Left renal cortex interstitium (tissue), 4 donors: ENCODE measurements around the gene PAK4. TPM values are rescaled to one million over a fixed set of nuclear protein-coding genes. Genes with fewer than 3 reads are reported as not detected.

Experiments
- DNase-seq, 4 donors: peaks; one replicate each; pipeline ENCODE4 v3.0.0-alpha.2; 2013; ENCODE audit warnings: low read depth in 4 of 4, low spot score in 2 of 4, missing footprints in 1 of 4
- polyA plus RNA-seq, 4 donors: library from polyadenylated mRNA; unstranded; fragments of 120-200 nt; gene quantifications; one replicate each; pipeline ENCODE4 v1.2.1, GENCODE V29; 2013; ENCODE audit not compliant: insufficient read length in 4 of 4

Gene PAK4
- polyA plus RNA-seq, 4 donors = 42.6 to 80.8 (median 71.0) TPM

- DNase-seq = no peak
These were observed 50.0 kb downstream of the PAK4 start for GRCh38 chr19:39175564-39175963.

- no peak for DNase-seq
These were observed 51.6 kb downstream of the PAK4 start for GRCh38 chr19:39177110-39177699.

- no peak for DNase-seq
These were observed 52.1 kb downstream of the PAK4 start for GRCh38 chr19:39177736-39178135.

GRCh38 chr19:39178296-39179006 is 52.9 kb downstream of the PAK4 start:
- no peak for DNase-seq

- no peak for DNase-seq
These were observed 54.2 kb downstream of the PAK4 start for GRCh38 chr19:39179754-39180153.

- no peak for DNase-seq
These were observed 55.2 kb downstream of the PAK4 start for GRCh38 chr19:39180749-39181148.

- DNase-seq = no peak
These were observed 56.1 kb downstream of the PAK4 start for GRCh38 chr19:39181500-39182173.

- no peak for DNase-seq
These were observed 56.6 kb downstream of the PAK4 start for GRCh38 chr19:39182174-39182505.

- DNase-seq = no peak
These were observed 57.5 kb downstream of the PAK4 start for GRCh38 chr19:39183104-39183503.

GRCh38 chr19:39186391-39186790 is 60.8 kb downstream of the PAK4 start:
- DNase-seq = no peak

- DNase-seq = no peak
These were observed 62.0 kb downstream of the PAK4 start for GRCh38 chr19:39187552-39187943.

- DNase-seq = no peak
These were observed 63.4 kb downstream of the PAK4 start for GRCh38 chr19:39188960-39189359.

- DNase-seq = no peak
These were observed 65.2 kb downstream of the PAK4 start for GRCh38 chr19:39190768-39191167.

GRCh38 chr19:39192846-39193245 is 67.3 kb downstream of the PAK4 start:
- DNase-seq = no peak

GRCh38 chr19:39193803-39194202 is 68.2 kb downstream of the PAK4 start:
- DNase-seq = no peak

GRCh38 chr19:39194832-39195542 is 69.4 kb downstream of the PAK4 start:
- DNase-seq = no peak

GRCh38 chr19:39195755-39196154 is 70.2 kb downstream of the PAK4 start:
- DNase-seq = no peak

GRCh38 chr19:39196320-39196719 is 70.7 kb downstream of the PAK4 start:
- no peak for DNase-seq

- no peak for DNase-seq
These were observed 71.4 kb downstream of the PAK4 start, which contains the start of gene NCCRP1 for GRCh38 chr19:39196860-39197562. Gene NCCRP1 (plus strand): TSS chr19:39196964. CDS start chr19:39196983, 19 bp downstream.

GRCh38 chr19:39197808-39198207 is 72.2 kb downstream of the PAK4 start:
- no peak for DNase-seq

- DNase-seq = peak in 3 of 4 donors; percentile 47 to 71 (median 65)
These were observed 73.4 kb downstream of the PAK4 start for GRCh38 chr19:39199025-39199424.
